Activated CD8-positive, alpha-beta memory T cell treated with anti-CD3 and anti-CD28 coated beads, Interleukin-2, amount 50 U/mL, for 4 hours (primary cell): Measurements from ENCODE around the gene GATA2.

Experiments
- DNase-seq: peaks from one replicate; pipeline ENCODE4 v3.0.0-alpha.2; 2020

The GATA2 gene

GRCh38 chr3:128455786-128456748 is 36.9 kb downstream of the GATA2 start:
- no peak for DNase-seq

DNA sequence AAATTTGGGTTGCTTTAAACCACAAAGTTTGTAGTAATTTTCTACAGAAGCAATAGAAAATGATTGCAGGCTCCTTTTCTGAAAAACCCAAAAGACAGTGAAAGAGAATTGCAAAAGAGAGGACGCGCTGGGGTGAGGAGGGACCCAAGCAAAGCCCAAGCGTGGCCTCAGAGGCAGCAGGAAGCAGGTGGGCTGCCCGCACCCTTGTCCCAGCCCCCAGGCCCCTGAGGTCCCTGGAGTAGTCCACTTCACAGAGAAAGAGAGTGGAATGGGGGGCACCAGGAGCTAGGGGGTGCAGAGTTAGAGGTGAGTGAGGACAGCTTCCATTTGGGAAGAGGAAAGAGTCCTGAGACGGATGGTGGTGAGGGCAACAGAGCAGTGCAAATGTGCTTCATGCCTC is 37.9 kb downstream of the GATA2 start:
- no peak for DNase-seq

DNA sequence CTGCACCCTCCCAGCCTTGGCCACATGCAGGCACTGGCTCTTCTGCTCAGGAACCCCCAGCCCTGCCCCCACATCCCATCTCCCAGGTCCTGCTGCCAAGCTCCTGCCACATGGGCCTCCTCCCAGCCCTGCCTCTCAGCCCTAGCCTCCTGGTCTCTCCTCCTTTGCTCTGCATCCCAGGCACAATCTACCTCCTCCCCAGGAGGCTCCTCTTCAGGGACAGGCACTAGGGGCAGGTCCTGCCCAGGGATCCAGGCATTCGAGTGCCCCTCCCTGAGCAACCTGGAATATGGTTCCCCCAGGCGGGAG is 38.7 kb downstream of the GATA2 start:
- no peak for DNase-seq

DNA sequence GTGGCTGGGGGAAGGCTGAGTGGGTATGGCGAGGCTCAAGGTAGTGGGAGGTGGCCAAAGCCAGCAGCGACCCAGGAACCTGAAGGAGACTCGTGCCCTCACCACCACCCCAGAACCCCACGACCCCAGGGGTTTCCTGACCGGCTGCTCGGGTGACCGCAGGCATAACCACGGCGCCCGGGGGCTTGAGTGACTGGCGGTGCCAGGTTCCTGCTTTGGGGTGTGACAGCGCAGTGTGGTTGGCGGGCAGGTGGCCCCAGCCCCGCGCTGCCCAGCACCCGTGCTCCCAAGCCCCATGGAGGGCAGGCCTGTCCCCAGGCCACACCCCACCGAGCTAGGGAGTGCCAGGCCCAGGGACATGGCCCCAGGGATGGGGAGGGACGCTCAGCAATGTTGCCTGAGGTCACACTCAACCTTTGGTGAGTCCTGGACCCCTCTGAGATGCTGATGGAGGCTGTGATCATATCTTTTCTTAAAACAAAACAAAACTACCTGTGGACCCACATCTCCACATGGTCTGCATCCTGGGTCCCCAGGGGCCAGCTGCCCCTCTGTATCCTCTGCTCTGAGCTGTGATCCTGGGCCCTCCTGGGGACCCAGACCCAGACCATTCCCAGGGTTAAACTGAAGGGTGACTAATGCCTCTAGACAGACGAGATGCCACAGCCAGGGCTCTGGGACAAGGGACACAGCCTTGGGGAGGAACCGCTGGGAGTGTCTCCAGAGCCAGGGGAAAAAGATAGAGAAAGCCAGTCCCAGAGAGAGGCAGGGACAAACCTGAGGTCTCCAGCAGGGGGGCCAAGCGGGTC is 39.3 kb downstream of the GATA2 start:
- no peak for DNase-seq

- DNase-seq: no peak
Observed at GRCh38 chr3:128452678-128453275, 40.2 kb downstream of the GATA2 start.

- DNase-seq: no peak
Observed at GRCh38 chr3:128452120-128452519, 40.9 kb downstream of the GATA2 start.

- DNase-seq: no peak
Observed at GRCh38 chr3:128449111-128449638, 43.8 kb downstream of the GATA2 start.

DNA sequence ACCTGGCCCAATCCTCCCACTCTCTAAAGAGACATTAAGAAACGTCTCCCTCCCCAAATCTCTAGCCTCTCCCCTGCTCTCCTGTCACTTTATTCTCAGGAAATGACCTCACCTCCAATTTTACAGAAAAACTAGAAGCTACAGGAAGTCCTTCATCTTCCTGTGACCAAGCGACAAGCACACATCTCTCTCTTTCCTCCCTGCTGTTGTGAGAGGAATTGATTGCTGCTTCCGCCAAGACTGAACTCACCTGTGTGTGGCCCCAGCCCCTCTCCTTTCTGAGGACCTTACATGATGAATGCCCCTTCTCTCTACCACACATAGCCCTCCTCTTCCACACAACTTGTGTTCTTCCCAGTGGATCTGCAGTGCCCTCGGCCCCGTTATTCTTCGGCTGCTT is 44.5 kb downstream of the GATA2 start:
- no peak for DNase-seq

DNA sequence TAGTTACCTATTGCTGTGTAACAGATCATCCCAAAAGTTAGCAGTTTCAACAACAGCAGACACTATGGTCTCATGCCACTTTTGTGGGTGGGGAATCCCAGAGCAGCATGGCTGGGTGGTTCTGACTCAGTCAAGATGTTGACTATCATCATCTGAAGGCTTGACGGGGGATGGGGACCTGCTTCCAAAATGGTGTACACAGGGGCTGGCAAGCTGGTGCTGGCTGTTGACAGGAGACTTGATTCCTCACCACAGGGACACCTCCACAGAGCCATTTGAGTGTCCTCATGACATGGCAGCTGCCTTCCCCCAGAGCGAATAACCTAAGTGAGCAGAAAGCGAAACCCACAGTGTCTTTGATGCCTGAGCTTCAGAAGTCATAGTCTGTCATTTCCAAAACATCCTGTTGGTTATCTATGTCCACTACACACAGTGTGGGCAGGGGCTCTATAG is 45.4 kb downstream of the GATA2 start:
- DNase-seq: no peak

DNA sequence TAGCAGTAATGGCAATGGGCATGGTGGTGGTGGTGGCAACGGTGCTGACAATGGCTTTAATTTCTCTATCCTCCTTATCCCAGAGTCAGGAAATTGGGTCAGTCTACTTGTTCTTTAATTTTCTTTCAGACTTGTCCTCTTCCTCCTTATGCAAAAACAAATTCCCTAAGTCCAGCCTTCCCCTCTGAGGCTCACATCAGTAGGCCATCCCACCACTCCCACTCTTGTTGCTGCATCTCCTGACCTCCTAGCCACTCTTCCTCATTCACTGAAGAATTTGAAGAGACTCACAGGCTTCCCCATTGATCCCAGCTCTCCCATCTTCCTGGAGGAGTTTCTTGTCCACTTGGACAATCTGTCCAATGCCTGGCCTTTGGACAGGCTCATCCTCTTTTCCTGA is 46.2 kb downstream of the GATA2 start:
- DNase-seq: no peak

GRCh38 chr3:128445357-128445756 is 47.6 kb downstream of the GATA2 start:
- no peak for DNase-seq

DNA sequence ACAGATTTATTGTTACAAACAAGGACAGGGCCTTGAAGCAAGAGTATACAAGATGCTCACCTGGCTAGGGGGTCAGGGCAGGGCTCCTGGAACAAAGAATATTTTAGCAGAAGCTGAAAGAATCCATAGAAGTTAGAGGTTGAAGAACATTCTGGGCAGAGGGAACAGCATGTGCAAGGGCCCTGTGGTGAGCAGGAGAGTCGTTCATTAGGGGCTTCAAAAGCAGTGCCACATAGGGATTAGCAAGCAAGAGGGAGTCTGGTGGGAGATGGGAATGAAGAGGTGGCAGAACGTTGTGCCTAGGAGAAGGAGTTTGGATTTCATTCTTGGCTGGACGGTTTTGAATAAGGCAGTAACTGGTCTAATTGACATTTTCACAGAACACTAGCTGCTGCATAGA is 49.2 kb downstream of the GATA2 start:
- no peak for DNase-seq

GRCh38 chr3:128442949-128443348 is 50.1 kb downstream of the GATA2 start:
- no peak for DNase-seq

DNA sequence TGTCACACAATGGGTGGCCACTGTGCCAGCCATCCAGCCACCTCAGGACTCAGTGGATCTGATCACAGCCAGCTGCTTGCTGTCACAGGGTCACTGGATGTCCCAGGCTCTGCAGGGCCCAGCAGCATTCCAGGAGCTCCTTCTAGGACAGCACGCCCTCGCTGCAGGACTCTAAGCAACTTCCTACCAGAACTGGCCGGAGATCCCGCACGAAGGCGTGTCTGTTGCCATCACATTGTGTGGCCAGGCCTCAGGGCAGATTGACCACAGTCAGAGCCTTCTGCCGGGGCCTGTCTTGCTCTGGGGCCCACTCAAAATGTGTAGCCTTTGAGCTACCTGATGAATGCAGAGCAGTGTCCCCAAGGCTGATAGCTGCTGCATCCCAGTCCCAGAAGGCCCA is 50.9 kb downstream of the GATA2 start:
- DNase-seq: no peak

GRCh38 chr3:128439226-128439625 is 53.8 kb downstream of the GATA2 start:
- DNase-seq: no peak

- no peak for DNase-seq
Observed at GRCh38 chr3:128438488-128439072, 54.4 kb downstream of the GATA2 start.

- DNase-seq: no peak
Observed at GRCh38 chr3:128436214-128436613, 56.8 kb downstream of the GATA2 start.

DNA sequence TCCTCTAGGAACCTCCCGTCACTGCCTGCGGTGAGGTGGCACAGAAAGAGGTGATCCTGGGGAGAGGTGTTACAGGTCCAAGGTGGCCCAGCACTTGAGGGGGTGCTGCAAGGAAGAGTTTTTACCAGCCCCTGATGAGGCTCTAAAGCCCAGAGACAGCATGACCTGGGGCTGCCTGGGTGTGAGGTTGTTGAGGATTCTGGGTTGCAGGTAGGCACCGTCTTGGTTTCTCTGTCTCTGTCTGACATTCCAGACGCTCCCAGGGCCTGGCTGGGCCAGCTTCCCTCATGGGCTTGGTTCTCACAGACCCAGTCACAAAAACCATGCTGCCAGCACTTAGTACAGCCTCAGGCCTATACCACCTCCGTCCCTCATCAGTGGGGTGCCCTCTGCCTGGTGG is 57.4 kb downstream of the GATA2 start:
- no peak for DNase-seq

GRCh38 chr3:128435058-128435457 is 57.9 kb downstream of the GATA2 start:
- DNase-seq: no peak

- no peak for DNase-seq
Observed at GRCh38 chr3:128434524-128434923, 58.5 kb downstream of the GATA2 start.

DNA sequence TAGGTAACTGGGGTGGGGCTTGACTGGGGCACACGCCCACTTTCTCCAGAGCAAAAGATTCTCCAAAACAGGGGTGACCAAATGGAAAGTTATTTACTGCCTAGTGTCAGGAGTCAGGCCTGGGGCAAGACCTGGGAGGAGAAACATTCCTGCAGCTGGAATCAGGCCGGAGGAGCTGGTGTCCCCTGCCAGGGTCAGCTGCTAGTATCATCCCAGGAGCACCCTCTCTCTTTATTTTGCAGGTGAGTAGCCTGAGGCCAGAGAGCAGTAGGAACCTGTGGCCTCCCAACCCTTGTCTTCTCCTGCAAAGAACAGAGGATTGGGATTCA is 59.2 kb downstream of the GATA2 start:
- no peak for DNase-seq

DNA sequence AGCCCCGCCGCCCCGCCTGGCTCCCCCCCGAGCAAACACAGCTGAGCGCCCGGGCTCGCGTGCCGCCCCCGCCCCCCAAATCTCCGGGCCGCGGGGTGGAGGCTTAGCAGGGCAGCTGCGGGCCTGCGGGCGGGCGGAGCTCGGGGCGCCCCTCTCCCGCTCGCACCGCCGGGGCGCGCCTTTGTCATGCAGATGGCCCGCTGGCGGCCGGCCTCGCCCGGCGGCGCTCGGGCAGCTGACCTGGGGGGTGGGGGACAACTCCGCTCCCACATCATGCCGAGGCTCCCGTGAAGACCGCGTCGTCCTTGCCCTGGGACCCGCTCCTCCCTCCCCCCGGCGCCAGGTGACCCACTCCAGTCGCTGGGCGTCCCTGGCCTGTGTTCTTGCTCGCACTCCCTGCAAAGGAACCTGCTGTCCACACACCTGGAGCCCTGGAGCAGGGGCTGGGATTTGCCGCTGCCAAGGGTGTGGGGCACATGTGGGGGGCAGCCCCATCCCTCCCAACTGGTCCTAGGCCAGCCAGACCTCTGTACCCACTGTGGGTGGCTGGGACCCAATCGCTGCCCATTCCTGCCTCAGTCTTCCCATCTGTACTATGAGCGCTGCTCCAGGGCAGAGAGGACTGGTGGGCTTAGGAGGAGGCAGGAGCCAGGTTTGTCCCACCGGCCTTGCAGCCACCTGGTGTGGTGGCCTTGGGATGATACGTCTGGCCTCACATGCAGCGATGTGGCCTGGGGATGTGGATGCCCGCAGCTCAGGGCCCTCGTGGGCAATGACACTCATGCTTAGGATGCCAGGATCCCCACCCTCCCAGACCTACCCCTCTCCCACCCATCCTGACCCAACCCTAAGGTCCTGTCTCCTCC is 59.8 kb downstream of the GATA2 start:
- DNase-seq: no peak
